Measurements from ENCODE around the gene C1QTNF8. TPM values are rescaled to one million over a fixed set of nuclear protein-coding genes. Genes with fewer than 3 reads are reported as not detected.

The C1QTNF8 gene
- total and polyA plus RNA-seq, 2 of the 8 experiments (the other 6 are each of a cell fraction or from before 2014, with no cell fraction given), result not detected

DNA sequence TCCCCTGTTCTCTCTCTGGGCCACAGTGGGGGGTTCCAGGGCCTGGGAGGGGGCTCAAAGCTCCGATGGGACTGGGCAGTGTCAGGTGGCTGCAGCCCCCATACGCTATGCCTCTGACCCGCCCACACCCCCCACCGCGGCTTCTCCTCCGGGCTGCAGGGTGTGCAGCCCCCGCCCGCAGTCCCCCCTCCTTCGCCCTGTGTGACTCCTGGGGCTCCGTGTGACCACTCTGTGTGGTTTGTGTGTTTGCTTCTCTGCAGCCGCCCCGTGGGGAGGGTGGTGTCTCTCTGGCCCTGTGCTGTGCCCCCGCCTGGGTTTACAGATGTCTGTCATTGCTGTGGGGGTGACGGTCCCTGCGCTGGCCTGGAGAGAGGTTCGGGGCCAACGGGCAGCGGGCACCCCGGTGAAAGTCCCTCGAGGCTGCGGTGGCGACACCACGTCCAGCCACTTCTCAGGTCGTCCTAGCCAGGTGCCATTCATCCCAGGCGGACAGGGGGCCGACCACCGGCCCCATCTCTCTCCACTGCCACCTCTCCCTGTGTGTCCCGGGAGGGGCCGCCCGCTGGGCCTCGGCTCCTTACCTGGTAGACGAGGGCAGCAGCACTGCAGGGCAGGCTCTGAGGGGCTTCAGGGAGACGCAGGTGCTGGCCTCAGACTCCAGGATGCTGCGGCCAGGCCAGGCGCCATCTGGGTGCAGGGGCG, 18.0 kb downstream of the C1QTNF8 start:
- no peaks in the 10 kb centered on the region for H3K79me1 ChIP-seq (ENCODE audit: low read depth, low read length)
- H3K9me3 ChIP-seq (ENCODE audit: insufficient read depth in 2 of 2, low read depth in 1 of 2, low read length in 1 of 2), result no peaks in the 10 kb centered on the region
- CTCF ChIA-PET (ENCODE audit: partially characterized antibody), result interaction anchor here (1.5 kb wide), 1 partner anchor 10 kb away, joined by 3 read pairs; no protein-coding TSS in a partner anchor
- H3K9ac ChIP-seq (replicated peaks in 1 of 4; ENCODE audit: extremely low read depth in 1 of 4, low read depth in 3 of 4, low read length in 3 of 4), result no peak overlapping the region
- H3K27ac ChIP-seq (ENCODE audit: low read depth, low read length), result no peak overlapping the region
- H3K23me2 ChIP-seq (ENCODE audit: low read depth, low read length), result no peaks in the 10 kb centered on the region
- FAIRE-seq (no peak), DNase-seq (ENCODE audit: low read depth in 1 of 2, low spot score in 2 of 2) (no peak)
- no peaks in the 10 kb centered on the region; a peak in 3 of 7 replicates for H3K4me1 ChIP-seq (replicated peaks in 1 of 4; ENCODE audit: control insufficient read depth in 3 of 4, insufficient read depth in 4 of 4, low read length in 3 of 4)
- H2BK12ac ChIP-seq (ENCODE audit: low read depth, low read length), result no peak overlapping the region
- H4K20me1 ChIP-seq (replicated peaks in 1 of 2; ENCODE audit: control insufficient read depth in 1 of 2, insufficient read depth in 2 of 2, low read length in 2 of 2), result peaks cover 0 to 4% of the 10 kb centered on the region in 2 experiments
- no peak overlapping the region for H2BK120ac ChIP-seq (replicated peaks; ENCODE audit: low read depth, low read length)
- no peak overlapping the region for H2AK5ac ChIP-seq (ENCODE audit: low read depth, low read length)
- no peak overlapping the region for H3K4me2 ChIP-seq (ENCODE audit: insufficient read depth in 1 of 2, low read depth in 2 of 2, low read length in 2 of 2)
- WGBS, 2 experiments (ENCODE audit: extremely low coverage in 1 of 2, insufficient coverage in 1 of 2, insufficient read length in 1 of 2, insufficient replicate concordance in 2 of 2, low coverage in 1 of 2, low lambda C conversion rate in 2 of 2, missing lambda C conversion rate in 1 of 2), result 84% methylated on average over 22 of the region's 36 CpGs; no CpG with 5 or more reads in 1 of the 2 experiments
- no peak overlapping the region for H4K5ac ChIP-seq (ENCODE audit: insufficient read length, low read depth, low read length)
- H3K36me3 ChIP-seq (ENCODE audit: control insufficient read depth in 2 of 4, insufficient read depth in 4 of 4, low read length in 3 of 4), result no peaks in the 10 kb centered on the region
- H3K14ac ChIP-seq (ENCODE audit: insufficient read length), result no peak overlapping the region
- no peak overlapping the region for H3K4ac ChIP-seq (replicated peaks; ENCODE audit: insufficient read length, low read depth, low read length)
- H4K8ac ChIP-seq (ENCODE audit: extremely low read depth, insufficient read depth, low read length), result 0 out of 2 replicates have a peak overlapping the region, but pooled peaks have one; percentile 25
- H3K4me3 ChIP-seq (ENCODE audit: extremely low read depth in 1 of 4, insufficient read depth in 2 of 4, low read depth in 3 of 4, low read length in 4 of 4), result no peak overlapping the region
- H3K23ac ChIP-seq (ENCODE audit: insufficient read length), result no peak overlapping the region
- no peak overlapping the region for H2BK15ac ChIP-seq (ENCODE audit: low read length)
- H3K79me2 ChIP-seq (ENCODE audit: control insufficient read depth in 1 of 2, insufficient read depth in 2 of 2, low read length in 2 of 2), result no peaks in the 10 kb centered on the region
- TF ChIP-seq, protein P1, sequence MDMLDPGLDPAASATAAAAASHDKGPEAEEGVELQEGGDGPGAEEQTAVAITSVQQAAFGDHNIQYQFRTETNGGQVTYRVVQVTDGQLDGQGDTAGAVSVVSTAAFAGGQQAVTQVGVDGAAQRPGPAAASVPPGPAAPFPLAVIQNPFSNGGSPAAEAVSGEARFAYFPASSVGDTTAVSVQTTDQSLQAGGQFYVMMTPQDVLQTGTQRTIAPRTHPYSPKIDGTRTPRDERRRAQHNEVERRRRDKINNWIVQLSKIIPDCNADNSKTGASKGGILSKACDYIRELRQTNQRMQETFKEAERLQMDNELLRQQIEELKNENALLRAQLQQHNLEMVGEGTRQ (IDR thresholded peaks at IDR 0.05; ENCODE audit: low read length), result no peak
- no peak overlapping the region for H2AFZ ChIP-seq (ENCODE audit: low read length)
- H3K56ac ChIP-seq (replicated peaks; ENCODE audit: insufficient read length, low read depth, low read length), result no peak overlapping the region
- H2BK5ac ChIP-seq (ENCODE audit: low read depth, low read length), result no peak overlapping the region
- no peak overlapping the region for H3K18ac ChIP-seq (ENCODE audit: extremely low read depth, low read length)
- peaks cover 2 to 5% (median 4%) of the 10 kb centered on the region in 4 experiments; a peak in 6 of 7 replicates for H3K27me3 ChIP-seq (replicated peaks in 1 of 4; ENCODE audit: control insufficient read depth in 3 of 4, extremely low read depth in 1 of 4, insufficient read depth in 3 of 4, low read length in 3 of 4)
- no peak overlapping the region for H4K91ac ChIP-seq (replicated peaks; ENCODE audit: insufficient read length, low read length)
- H2BK20ac ChIP-seq (ENCODE audit: low read length), result no peak overlapping the region
- POLR2A ChIA-PET (ENCODE audit: partially characterized antibody), result no interaction called here

All from H1 (cell line).